ENCODE measurements around the gene BCAS1.

Gene BCAS1

DNA sequence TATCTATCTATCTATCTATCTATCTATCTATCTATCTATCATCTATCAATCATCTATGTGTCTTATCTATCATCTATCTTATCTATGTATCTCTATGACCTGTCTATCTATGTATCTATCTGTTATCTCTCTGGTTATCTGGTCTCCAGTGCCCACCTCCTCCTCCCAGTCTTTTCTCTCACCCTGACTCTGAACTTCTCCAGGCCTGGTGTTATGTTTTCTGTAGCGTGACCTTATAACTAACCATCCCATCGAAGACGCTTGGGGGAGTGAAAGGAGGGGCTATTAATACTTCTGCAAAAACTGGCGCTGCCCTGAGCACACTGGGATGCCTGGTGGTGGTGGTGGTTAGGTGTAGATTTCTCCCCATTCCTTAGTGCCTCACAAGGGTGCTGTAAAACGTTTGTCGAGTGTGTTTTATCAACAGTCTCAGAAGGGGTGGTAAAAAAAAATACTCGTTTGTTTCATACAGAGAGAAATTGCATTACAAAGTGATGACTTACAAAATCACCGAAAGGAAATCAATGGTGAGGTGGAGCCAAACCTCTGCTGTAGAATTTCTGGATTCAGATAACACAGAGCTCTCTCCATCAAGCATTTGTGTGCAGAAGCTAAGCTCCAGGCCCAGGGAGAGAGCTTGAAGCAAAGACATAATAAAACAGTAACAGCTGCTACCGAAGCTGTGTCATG lies 156.2 kb downstream of the BCAS1 start:
- TF ChIP-seq CTCF (IDR thresholded peaks at IDR 0.05; ENCODE audit: low read depth, low read length): no peak
- H3K4me3 ChIP-seq (ENCODE audit: low read depth, low read length): no peak overlapping the region

DNA sequence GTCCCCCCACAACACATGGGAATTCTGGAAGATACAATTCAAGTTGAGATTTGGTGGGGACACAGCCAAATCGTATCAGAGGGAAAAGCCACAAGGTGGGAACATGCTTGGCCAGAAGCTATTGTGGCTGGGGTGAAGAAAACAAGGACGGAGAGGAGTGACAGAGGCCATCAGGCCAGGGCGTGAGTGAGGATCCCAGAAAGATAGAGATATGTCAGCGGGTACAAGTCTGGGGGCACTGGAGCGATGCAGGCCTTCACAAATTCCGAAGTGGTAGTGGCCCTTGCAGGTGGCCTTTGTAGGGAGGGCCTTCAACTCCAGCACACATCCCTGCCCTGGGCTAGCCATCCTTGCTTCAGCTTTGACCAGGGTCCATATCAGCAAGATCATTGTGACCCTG lies 159.1 kb downstream of the BCAS1 start:
- TF ChIP-seq CTCF (IDR thresholded peaks at IDR 0.05; ENCODE audit: low read depth, low read length): no peak
- no peak overlapping the region for H3K4me3 ChIP-seq (ENCODE audit: low read depth, low read length)

DNA sequence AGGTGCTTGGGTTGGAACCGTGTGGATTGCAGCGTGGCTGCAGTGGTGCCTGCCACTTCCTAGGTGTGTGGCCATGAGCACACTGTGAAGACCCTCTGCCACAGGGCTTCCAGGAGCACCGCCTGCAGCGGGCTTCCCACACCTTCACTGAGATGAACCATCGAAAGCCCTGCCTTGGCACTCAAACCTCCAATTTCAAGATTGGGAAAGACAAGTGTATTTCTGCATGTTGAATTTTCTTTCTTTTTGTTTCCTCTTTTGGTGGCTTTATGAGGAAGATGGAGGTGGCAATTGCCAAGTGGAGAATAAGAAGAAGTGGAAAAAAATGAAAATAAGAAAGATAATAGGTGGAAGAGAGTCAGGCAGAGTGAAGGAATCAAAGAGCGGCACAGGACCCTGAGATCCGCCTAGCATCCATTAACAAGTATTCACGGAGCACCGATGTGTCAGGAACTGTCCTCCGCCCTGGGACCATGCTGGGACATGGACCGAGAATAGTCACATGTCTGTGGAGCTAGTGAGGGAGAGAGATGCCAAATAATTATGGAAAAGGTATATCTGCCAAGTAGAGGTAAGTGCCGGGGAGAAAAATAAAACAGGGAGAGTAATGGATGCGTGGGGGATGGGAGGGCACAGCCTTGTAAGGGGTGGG lies 159.9 kb downstream of the BCAS1 start:
- TF ChIP-seq CTCF (IDR thresholded peaks at IDR 0.05; ENCODE audit: low read depth, low read length): no peak
- no peak overlapping the region for H3K4me3 ChIP-seq (ENCODE audit: low read depth, low read length)

DNA sequence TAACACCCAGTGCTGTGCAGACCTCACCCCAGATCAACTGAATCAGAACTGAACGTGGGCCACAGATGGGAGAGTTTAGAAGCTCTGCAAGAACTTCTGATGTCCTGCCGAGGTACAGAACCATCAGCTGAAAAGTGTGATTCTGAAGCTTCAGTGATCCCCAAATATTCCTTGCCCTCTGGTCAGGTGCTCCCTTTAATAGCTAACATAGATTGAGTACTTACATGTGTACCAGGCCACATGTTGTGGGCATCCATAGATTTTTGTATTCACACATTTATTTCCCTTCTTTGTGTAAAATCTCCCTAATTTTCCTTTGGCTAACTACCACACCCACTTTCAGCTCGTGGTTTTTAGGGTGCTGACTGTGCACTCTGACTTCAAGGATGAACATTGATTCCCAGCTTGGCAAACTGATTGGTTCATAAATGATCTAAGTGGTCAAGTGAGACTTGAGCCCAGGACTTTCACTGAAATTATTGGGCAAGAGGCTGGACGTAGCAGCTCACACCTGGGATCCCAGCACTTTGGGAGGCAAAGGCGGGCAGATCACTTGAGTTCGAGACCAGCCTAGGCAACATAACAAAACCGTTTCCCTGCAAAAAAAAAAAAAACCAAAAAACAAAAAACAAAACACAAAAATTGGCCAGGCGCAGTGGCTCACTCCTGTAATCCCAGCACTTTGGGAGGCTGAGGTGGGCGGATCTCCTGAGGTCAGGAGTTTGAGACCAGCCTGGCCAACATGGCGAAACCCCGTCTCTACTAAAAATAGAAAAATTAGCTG lies 162.2 kb downstream of the BCAS1 start:
- TF ChIP-seq CTCF (IDR thresholded peaks at IDR 0.05; ENCODE audit: low read depth, low read length): no peak
- H3K4me3 ChIP-seq (ENCODE audit: low read depth, low read length): no peak overlapping the region

DNA sequence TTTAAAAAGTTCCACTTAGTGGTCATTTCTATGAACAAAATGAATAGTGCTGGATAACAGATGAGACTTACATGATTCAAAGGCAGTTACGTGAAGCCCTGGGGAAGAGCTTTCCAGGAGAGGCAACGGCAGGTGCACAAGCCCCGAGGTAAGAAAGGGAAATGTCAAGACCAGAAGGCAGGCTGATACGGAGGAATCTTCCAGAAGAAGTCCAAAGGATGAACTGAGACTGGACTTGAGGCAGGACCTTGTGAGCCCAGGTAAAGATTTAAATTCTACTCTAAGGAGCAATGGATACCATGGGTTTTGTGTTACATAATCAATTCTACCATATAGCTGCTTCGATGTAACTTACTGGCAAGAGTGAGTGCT lies 164.6 kb downstream of the BCAS1 start:
- TF ChIP-seq CTCF (IDR thresholded peaks at IDR 0.05; ENCODE audit: low read depth, low read length): no peak

GRCh38 chr20:53905019-53905819 lies 165.2 kb downstream of the BCAS1 start:
- no peak for TF ChIP-seq CTCF (IDR thresholded peaks at IDR 0.05; ENCODE audit: low read depth, low read length)

More for the DNA sequence above, 164.6 kb downstream of the BCAS1 start:
- H3K4me3 ChIP-seq (ENCODE audit: low read depth, low read length): no peak overlapping the region

More at GRCh38 chr20:53905019-53905819, 165.2 kb downstream of the BCAS1 start:
- H3K4me3 ChIP-seq (ENCODE audit: low read depth, low read length): no peak overlapping the region

All from WI38 (cell line).